Neuronal stem cell (in vitro differentiated cells): ENCODE results near the gene SLC22A23.

Experiments used
- DNase-seq: peaks from one replicate; pipeline ENCODE4 v3.0.0-alpha.2; 2013; ENCODE audit warnings: low spot score
- H2AFZ ChIP-seq: one replicate; pipeline ENCODE4 v1.6.1; 2013; ENCODE audit warnings: mild to moderate bottlenecking, low read length, inconsistent platforms
- H2AK5ac ChIP-seq: 2 replicates; pipeline ENCODE4 v1.6.1; 2013; ENCODE audit warnings: low read depth, mild to moderate bottlenecking, inconsistent platforms, low read length, moderate library complexity, mixed read lengths
- H2BK120ac ChIP-seq: 2 replicates; pipeline ENCODE4 v1.6.1; 2013; ENCODE audit warnings: low read depth, mild to moderate bottlenecking, inconsistent platforms, low read length, moderate library complexity, mixed read lengths
- H2BK12ac ChIP-seq: one replicate; pipeline ENCODE4 v1.6.1; 2013; ENCODE audit warnings: low read length, inconsistent platforms
- H2BK15ac ChIP-seq: 2 replicates; pipeline ENCODE4 v1.6.1; 2013; ENCODE audit warnings: mild to moderate bottlenecking, low read length, inconsistent platforms, mixed read lengths
- H2BK5ac ChIP-seq: one replicate; pipeline ENCODE4 v1.6.1; 2013; ENCODE audit warnings: inconsistent platforms, mild to moderate bottlenecking, low read length, moderate library complexity
- H3K14ac ChIP-seq: one replicate; pipeline ENCODE4 v1.6.1; 2013; ENCODE audit warnings: low read length, inconsistent platforms
- H3K18ac ChIP-seq: 2 replicates; pipeline ENCODE4 v1.6.1; 2013; ENCODE audit warnings: low read length, inconsistent platforms
- H3K23ac ChIP-seq: 2 replicates; pipeline ENCODE4 v1.6.1; 2013; ENCODE audit warnings: low read depth, mild to moderate bottlenecking, mixed read lengths, low read length, inconsistent platforms; ENCODE audit not compliant: poor library complexity
- H3K27ac ChIP-seq: replicated peaks from 3 replicates; pipeline ENCODE4 v1.5.1; 2013; ENCODE audit warnings: low read length, inconsistent platforms
- H3K27me3 ChIP-seq, 3 experiments: 2 replicates each; pipeline ENCODE4 v1.6.1; 2013; ENCODE audit warnings: low read length in 3 of 3, mild to moderate bottlenecking in 2 of 3, inconsistent platforms in 1 of 3, low read depth in 1 of 3, mixed read lengths in 1 of 3, moderate library complexity in 1 of 3; ENCODE audit not compliant: control insufficient read depth in 3 of 3, insufficient read depth in 3 of 3
- H3K36me3 ChIP-seq, 2 donors: replicated peaks in 1 of 2; 2 replicates each; pipeline ENCODE4 v1.6.1; 2013; ENCODE audit warnings: low read length in 2 of 2; ENCODE audit not compliant: control insufficient read depth in 2 of 2, insufficient read depth in 2 of 2
- H3K4ac ChIP-seq: 2 replicates; pipeline ENCODE4 v1.6.1; 2013; ENCODE audit warnings: inconsistent platforms, mild to moderate bottlenecking, low read length, moderate library complexity
- H3K4me1 ChIP-seq, 2 donors: 1 replicate in 1 of 2; 2 replicates in 1 of 2; pipeline ENCODE4 v1.6.1; 2013; ENCODE audit warnings: low read length in 2 of 2, low read depth in 1 of 2; ENCODE audit not compliant: control insufficient read depth in 2 of 2, insufficient read depth in 1 of 2
- H3K4me2 ChIP-seq: one replicate; pipeline ENCODE4 v1.6.1; 2013; ENCODE audit warnings: mild to moderate bottlenecking, low read length, inconsistent platforms; ENCODE audit not compliant: insufficient read depth, poor library complexity, severe bottlenecking
- H3K4me3 ChIP-seq, 2 donors: 2 replicates each; pipeline ENCODE4 v1.5.1; 2013; ENCODE audit warnings: low read length in 2 of 2, mild to moderate bottlenecking in 2 of 2, inconsistent platforms in 1 of 2, moderate library complexity in 1 of 2
- H3K79me1 ChIP-seq: one replicate; pipeline ENCODE4 v1.6.1; 2013; ENCODE audit warnings: low read depth, mild to moderate bottlenecking, inconsistent platforms, low read length, moderate library complexity
- H3K9ac ChIP-seq: one replicate; pipeline ENCODE4 v1.6.1; 2013; ENCODE audit warnings: mild to moderate bottlenecking, low read depth, low read length, inconsistent platforms; ENCODE audit not compliant: poor library complexity
- H3K9me3 ChIP-seq, 2 donors: replicated peaks in 1 of 2; 2 replicates each; pipeline versions ENCODE3 to v1.6.1; 2013; ENCODE audit warnings: low read length in 2 of 2, mild to moderate bottlenecking in 2 of 2, inconsistent platforms in 1 of 2, low read depth in 1 of 2, mixed read lengths in 1 of 2, moderate library complexity in 1 of 2; ENCODE audit not compliant: control insufficient read depth in 2 of 2, insufficient read depth in 1 of 2
- H4K8ac ChIP-seq: one replicate; pipeline ENCODE4 v1.6.1; 2013; ENCODE audit warnings: low read depth, mild to moderate bottlenecking, inconsistent platforms, low read length, moderate library complexity
- H4K91ac ChIP-seq: one replicate; pipeline ENCODE4 v1.6.1; 2013; ENCODE audit warnings: low read length, low read depth, mild to moderate bottlenecking, inconsistent platforms; ENCODE audit not compliant: poor library complexity
- WGBS, 2 donors: extraction: QIAGEN DNeasy Blood & Tissue Kit; methylation state at CpG; one replicate each; pipeline ENCODE4 v1.1.7; 2013; ENCODE audit warnings: missing lambda C conversion rate in 2 of 2, mixed read lengths in 1 of 2; ENCODE audit not compliant: insufficient read length in 2 of 2, insufficient replicate concordance in 1 of 2; ENCODE audit errors: extremely low coverage in 2 of 2; 5-methylcytosine and 5-hydroxymethylcytosine counted together

Gene SLC22A23

DNA sequence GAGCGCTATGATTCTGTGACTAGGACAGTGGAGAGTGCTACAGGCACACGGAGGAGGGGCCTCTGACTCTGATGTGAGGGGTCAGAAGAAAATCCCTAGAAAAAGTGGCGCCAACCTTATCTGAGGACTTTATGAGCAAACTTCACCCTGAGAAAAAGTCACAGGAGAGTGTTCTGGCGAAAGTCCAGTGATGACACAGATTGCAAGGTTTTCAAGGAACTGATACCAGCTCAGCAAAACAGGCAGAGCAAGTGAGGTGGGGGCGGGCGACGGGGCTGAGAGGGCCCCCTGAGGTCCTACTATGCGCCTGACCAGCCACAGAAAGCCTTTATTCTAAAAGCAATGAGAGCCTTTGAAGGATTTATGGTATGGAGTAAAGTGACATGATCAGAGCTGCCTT is 73.3 kb downstream of the SLC22A23 start:
- Histone ChIP-seq H2BK5ac (no peak overlapping the region), H2AFZ (no peak overlapping the region), H3K27me3 (peaks cover 0 to 2% (median 0%) of the 10 kb centered on the region in 3 experiments), H2BK15ac (no peak overlapping the region), H3K79me1 (no peaks in the 10 kb centered on the region), H3K27ac (no peak overlapping the region), H3K18ac (no peak overlapping the region), H4K8ac (no peak overlapping the region), H3K9me3 (peaks cover 0 to 14% of the 10 kb centered on the region in 2 donors), H3K36me3 (peaks cover 0 to 5% of the 10 kb centered on the region in 2 donors), H3K4me1 (peaks cover 8 to 9% of the 10 kb centered on the region in 2 donors), H3K4ac (no peak overlapping the region), H2AK5ac (no peak overlapping the region), H2BK120ac (no peak overlapping the region), H3K4me2 (no peak overlapping the region), H3K4me3 (no peak overlapping the region), H3K14ac (no peak overlapping the region), H4K91ac (no peak overlapping the region), H3K23ac (no peak overlapping the region), H3K9ac (no peak overlapping the region), H2BK12ac (no peak overlapping the region)
- no peak for DNase-seq
- WGBS, 2 donors: no CpG with 5 or more reads among the region's 8 CpGs

DNA sequence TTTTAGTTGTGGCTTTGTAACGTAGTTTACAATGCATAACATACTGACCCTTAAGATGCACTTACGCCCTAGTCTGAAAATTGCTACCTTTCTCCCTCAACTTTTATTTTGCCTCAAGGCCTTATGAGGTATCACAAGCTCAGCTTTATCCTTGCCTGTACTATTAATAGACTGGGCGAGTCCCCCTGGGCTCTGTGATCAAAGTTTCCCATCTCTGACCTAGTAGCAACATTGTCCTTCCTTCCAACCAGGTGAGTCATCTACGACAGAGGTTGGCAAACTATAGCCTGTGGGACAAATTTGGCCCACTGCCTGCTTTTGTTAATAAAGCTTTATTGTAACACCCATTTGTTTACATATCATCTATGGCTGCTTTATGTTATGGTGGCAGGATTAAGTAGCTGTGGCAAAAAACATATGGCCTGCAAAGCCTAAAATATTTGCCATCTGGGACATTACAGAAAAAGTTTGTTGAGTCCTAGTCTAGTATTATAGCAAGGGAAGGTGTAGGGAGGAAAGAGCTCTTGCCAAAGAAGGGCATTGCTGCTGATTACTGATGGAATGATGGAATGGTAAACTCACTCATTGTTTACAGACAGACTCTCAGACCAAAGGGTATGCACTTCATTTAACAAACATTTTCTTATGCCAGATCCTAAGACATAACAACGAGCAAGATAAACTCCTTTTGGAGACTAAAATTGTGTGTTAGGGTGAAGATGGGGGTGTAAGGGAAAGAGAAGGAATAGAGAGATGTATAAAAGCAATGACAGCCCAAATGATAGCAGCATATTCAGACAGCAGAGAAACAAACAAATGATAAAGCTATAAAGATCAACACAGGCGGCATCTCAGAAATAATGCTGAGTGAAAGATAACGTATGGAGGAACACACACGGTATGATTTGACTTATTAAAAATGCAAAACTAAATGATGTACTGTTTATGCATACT is 74.2 kb downstream of the SLC22A23 start:
- Histone ChIP-seq H3K4me3 (no peak overlapping the region), H3K4me1 (peaks cover 8 to 16% of the 10 kb centered on the region in 2 donors), H3K18ac (no peak overlapping the region), H4K8ac (no peak overlapping the region), H2BK12ac (no peak overlapping the region), H4K91ac (no peak overlapping the region), H3K27me3 (peaks cover 0 to 2% (median 0%) of the 10 kb centered on the region in 3 experiments), H2AFZ (no peak overlapping the region), H3K4me2 (no peak overlapping the region), H2AK5ac (no peak overlapping the region), H3K36me3 (peaks cover 0 to 5% of the 10 kb centered on the region in 2 donors), H2BK120ac (no peak overlapping the region), H2BK15ac (no peak overlapping the region), H3K79me1 (no peaks in the 10 kb centered on the region), H3K23ac (no peak overlapping the region), H3K14ac (no peak overlapping the region), H3K9me3 (peaks cover 0 to 7% of the 10 kb centered on the region in 2 donors), H2BK5ac (no peak overlapping the region), H3K4ac (no peak overlapping the region), H3K9ac (no peak overlapping the region), H3K27ac (no peak overlapping the region)
- WGBS, 2 donors: no CpG with 5 or more reads among the region's 8 CpGs
- no peak for DNase-seq

DNA sequence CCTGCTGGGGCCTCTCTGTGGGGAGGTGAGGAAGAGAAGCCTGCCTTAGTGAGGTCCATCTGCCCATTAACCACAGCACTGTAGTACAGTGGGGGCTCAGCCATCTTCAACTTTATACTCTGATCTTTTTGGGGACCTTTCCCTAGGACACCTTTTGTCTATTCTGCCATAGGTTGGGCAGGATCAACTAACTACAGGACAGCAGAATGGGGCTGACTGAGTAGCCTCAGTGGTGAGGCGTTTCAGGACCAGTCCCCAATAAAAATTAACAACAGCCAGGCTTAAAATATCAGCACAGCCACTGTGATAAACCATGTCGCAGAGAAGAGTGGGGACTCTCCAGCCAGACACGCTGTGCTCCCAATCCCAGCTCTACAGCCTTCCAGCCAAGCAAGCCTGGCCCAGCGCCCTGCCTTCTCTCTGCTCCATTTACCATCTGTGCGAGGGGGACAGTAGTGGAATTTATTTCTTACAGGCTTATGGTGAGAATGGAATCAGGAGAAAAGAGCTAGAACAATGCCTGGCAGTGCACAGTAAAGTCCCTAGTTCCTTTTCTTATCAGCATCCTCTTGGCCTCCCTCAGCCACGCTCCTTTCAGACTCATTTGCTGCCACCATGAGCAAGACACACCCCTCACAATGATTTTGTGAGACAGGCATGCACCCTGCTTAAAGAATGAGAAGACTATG is 75.5 kb downstream of the SLC22A23 start:
- H4K91ac ChIP-seq: no peak overlapping the region
- H3K27ac ChIP-seq: no peak overlapping the region
- H3K27me3 ChIP-seq: no peaks in the 10 kb centered on the region
- no peaks in the 10 kb centered on the region for H3K9me3 ChIP-seq
- DNase-seq: no peak
- no peak overlapping the region for H4K8ac ChIP-seq
- no peak overlapping the region for H3K4me2 ChIP-seq
- no peak overlapping the region for H3K18ac ChIP-seq
- no peak overlapping the region for H2BK5ac ChIP-seq
- no peak overlapping the region for H3K23ac ChIP-seq
- H3K14ac ChIP-seq: no peak overlapping the region
- H2BK12ac ChIP-seq: no peak overlapping the region
- no peak overlapping the region for H3K4ac ChIP-seq
- no CpG with 5 or more reads among the region's 6 CpGs for WGBS, 2 donors
- H2AFZ ChIP-seq: no peak overlapping the region
- H2BK15ac ChIP-seq: no peak overlapping the region
- no peak overlapping the region for H2AK5ac ChIP-seq
- H3K9ac ChIP-seq: no peak overlapping the region
- no peaks in the 10 kb centered on the region for H3K36me3 ChIP-seq
- H3K4me1 ChIP-seq: peaks cover 10 to 21% of the 10 kb centered on the region in 2 donors
- H3K4me3 ChIP-seq: no peak overlapping the region
- no peak overlapping the region for H2BK120ac ChIP-seq
- H3K79me1 ChIP-seq: no peaks in the 10 kb centered on the region
